Measurements from ENCODE around the gene ESRP2. TPM values are rescaled to one million over a fixed set of nuclear protein-coding genes. Genes with fewer than 3 reads are reported as not detected.

ESRP2 gene
- total and polyA plus RNA-seq, 9 of the 15 experiments (the other 6 are each of a cell fraction or from before 2014, with no cell fraction given) = 0.05 to 0.15 (median 0.07) TPM; not detected in 6

DNA sequence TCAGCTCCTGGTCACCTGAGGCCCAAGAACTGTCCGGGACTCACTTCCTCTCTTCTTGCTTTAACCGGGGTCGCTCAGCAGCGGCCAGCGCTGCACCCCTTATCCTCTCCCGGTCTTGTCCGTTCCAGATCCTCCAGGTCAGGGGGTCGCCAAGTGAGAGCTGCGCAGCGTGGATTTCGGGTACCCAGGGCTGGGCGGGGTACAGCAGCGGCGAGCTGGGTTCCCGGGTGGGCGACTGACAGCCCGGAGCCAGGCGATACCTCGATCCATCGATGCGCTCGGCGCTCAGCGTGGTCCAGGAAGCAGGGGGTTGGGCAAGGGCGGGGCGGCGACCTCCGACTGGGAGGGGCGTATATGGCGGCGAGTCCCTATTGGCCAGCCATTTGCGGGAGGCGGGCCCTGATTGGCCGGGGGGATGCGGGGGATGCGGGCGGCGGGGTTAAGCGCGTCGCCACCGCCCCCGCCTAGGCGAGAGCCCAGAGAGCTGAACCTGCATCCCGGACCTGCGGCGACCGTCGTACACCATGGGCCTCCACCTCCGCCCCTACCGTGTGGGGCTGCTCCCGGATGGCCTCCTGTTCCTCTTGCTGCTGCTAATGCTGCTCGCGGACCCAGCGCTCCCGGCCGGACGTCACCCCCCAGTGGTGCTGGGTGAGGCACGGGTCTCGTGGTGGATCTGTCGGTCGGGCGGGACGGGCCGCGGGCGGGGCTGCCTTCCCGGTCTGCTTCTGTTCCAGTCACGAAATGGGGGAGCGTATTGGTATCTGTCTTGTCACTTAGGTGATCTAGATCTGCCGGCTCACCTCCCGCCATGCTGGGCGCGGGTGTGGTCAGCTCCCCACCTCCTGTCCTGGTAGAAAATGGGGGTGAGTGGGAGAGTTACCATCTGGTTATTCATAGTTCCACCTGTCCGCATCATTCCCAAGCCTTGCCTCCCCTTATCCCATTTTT lies 9.3 kb upstream of the ESRP2 start, which contains the start of gene PLA2G15 (continued):
- TF ChIP-seq NRF1 (conservative IDR thresholded peaks at IDR 0.05 in 1 of 2, IDR thresholded peaks at IDR 0.05 in 1 of 2) = peak; percentile 30 to 40; a peak in 3 of 4 replicates
- no peak for TF ChIP-seq MECOM (CRISPR knock-in tag; IDR thresholded peaks at IDR 0.05)
- no peak for TF ChIP-seq FUS (optimal IDR thresholded peaks at IDR 0.05; ENCODE audit: low read depth, low read length)
- no peak for TF ChIP-seq ELK1 (CRISPR knock-in tag; IDR thresholded peaks at IDR 0.05)
- TF ChIP-seq ZNF274 (IDR thresholded peaks at IDR 0.05; ENCODE audit: borderline replicate concordance, low read depth, low read length) = no peak
- TF ChIP-seq ZNF277 (CRISPR knock-in tag; IDR thresholded peaks at IDR 0.05; ENCODE audit: borderline replicate concordance) = no peak
- TF ChIP-seq MXI1 (IDR thresholded peaks at IDR 0.05; ENCODE audit: low read depth, low read length) = peak; percentile 36; the same call in 1 of the 2 replicates
- no peak for TF ChIP-seq DPF2 (IDR thresholded peaks at IDR 0.05)
- 0 out of 2 replicates have a peak, but pooled peaks have one; percentile 46 for TF ChIP-seq ARID1B (IDR thresholded peaks at IDR 0.05)
- TF ChIP-seq NR4A1 (CRISPR knock-in tag; IDR thresholded peaks at IDR 0.05) = no peak
- no peak for TF ChIP-seq NR4A1 (tag; IDR thresholded peaks at IDR 0.05)
- TF ChIP-seq RNF219 (CRISPR knock-in tag; IDR thresholded peaks at IDR 0.05) = no peak
- TF ChIP-seq NCOA1 (IDR thresholded peaks at IDR 0.05; ENCODE audit: low read depth) = peak; percentile 37; the same call in 1 of the 2 replicates
- peak; percentile 25; the same call in 1 of the 2 replicates for TF ChIP-seq CEBPB (tag; IDR thresholded peaks at IDR 0.05)
- TF ChIP-seq, protein P1, sequence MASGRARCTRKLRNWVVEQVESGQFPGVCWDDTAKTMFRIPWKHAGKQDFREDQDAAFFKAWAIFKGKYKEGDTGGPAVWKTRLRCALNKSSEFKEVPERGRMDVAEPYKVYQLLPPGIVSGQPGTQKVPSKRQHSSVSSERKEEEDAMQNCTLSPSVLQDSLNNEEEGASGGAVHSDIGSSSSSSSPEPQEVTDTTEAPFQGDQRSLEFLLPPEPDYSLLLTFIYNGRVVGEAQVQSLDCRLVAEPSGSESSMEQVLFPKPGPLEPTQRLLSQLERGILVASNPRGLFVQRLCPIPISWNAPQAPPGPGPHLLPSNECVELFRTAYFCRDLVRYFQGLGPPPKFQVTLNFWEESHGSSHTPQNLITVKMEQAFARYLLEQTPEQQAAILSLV (tag; IDR thresholded peaks at IDR 0.05) = no peak
- TF ChIP-seq ZNF57 (CRISPR knock-in tag; IDR thresholded peaks at IDR 0.05) = no peak
- no peak; the same call in 1 of the 2 replicates for TF ChIP-seq BCOR (IDR thresholded peaks at IDR 0.05)
- peak; percentile 80 for TF ChIP-seq PKNOX1 (IDR thresholded peaks at IDR 0.05)
- TF ChIP-seq E2F3 (CRISPR knock-in tag; IDR thresholded peaks at IDR 0.05) = no peak
- TF ChIP-seq KHSRP (IDR thresholded peaks at IDR 0.05) = no peak
- no peak for TF ChIP-seq PTTG1 (tag; IDR thresholded peaks at IDR 0.05; ENCODE audit: low read depth)
- no peak for TF ChIP-seq HEY1 (CRISPR knock-in tag; IDR thresholded peaks at IDR 0.05; ENCODE audit: borderline replicate concordance)

All from K562 (cell line).